MM.1S (cell line): ENCODE measurements around the gene SEPTIN2.

ENCODE experiments used
- DNase-seq: peaks from one replicate; pipeline ENCODE4 v3.0.0-alpha.2; 2015
- H2AFZ ChIP-seq: fragments of 300-600 bp; sonication (generic); 2 replicates; pipeline ENCODE4 v1.6.0; 2016; ENCODE audit warnings: antibody characterized with exemption, low read length
- H3F3A ChIP-seq: fragments of 300-600 bp; sonication (generic); 2 replicates; pipeline ENCODE4 v1.6.1; 2016; ENCODE audit warnings: mild to moderate bottlenecking, antibody characterized with exemption, low read length, moderate library complexity, mixed read lengths; ENCODE audit not compliant: insufficient read depth
- H3K27ac ChIP-seq: fragments of 300-600 bp; sonication (generic); 2 replicates; pipeline ENCODE4 v1.5.1; 2016; ENCODE audit warnings: mild to moderate bottlenecking, low read length
- H3K27me3 ChIP-seq: fragments of 300-600 bp; sonication (generic); replicated peaks from 2 replicates; pipeline ENCODE4 v1.6.0; 2016; ENCODE audit warnings: low read length; ENCODE audit not compliant: insufficient read depth
- H3K36me3 ChIP-seq: fragments of 300-600 bp; sonication (generic); replicated peaks from 2 replicates; pipeline ENCODE4 v1.6.1; 2016; ENCODE audit warnings: mild to moderate bottlenecking, low read length, mixed read lengths; ENCODE audit not compliant: insufficient read depth
- H3K4me1 ChIP-seq: fragments of 300-600 bp; sonication (generic); 2 replicates; pipeline ENCODE4 v1.6.1; 2016; ENCODE audit warnings: low read length, mixed read lengths
- H3K4me2 ChIP-seq: fragments of 300-600 bp; sonication (generic); 2 replicates; pipeline ENCODE4 v1.6.0; 2016; ENCODE audit warnings: low read depth, low read length
- H3K4me3 ChIP-seq: fragments of 300-600 bp; sonication (generic); 2 replicates; pipeline ENCODE4 v1.5.1; 2016; ENCODE audit warnings: low read length, mixed read lengths
- H3K79me2 ChIP-seq: fragments of 300-600 bp; sonication (generic); 2 replicates; pipeline ENCODE4 v1.6.1; 2016; ENCODE audit warnings: mixed run types, low read length, mixed read lengths
- H3K9ac ChIP-seq: fragments of 300-600 bp; sonication (generic); 2 replicates; pipeline ENCODE4 v1.6.1; 2016; ENCODE audit warnings: low read length, mixed read lengths
- H3K9me2 ChIP-seq: fragments of 300-600 bp; sonication (generic); replicated peaks from 2 replicates; pipeline ENCODE4 v1.6.1; 2016; ENCODE audit warnings: mild to moderate bottlenecking, low read length, mixed read lengths; ENCODE audit not compliant: insufficient read depth
- H3K9me3 ChIP-seq: fragments of 300-600 bp; sonication (generic); replicated peaks from 2 replicates; pipeline ENCODE4 v1.6.1; 2016; ENCODE audit warnings: mild to moderate bottlenecking, low read length, mixed read lengths; ENCODE audit not compliant: insufficient read depth
- H4K20me1 ChIP-seq: fragments of 300-600 bp; sonication (generic); 2 replicates; pipeline ENCODE4 v1.6.1; 2016; ENCODE audit warnings: mild to moderate bottlenecking, low read length, moderate library complexity, mixed read lengths; ENCODE audit not compliant: insufficient read depth
- CTCF ChIP-seq: fragments of 300-600 bp; sonication (generic); IDR thresholded peaks from 2 replicates; pipeline ENCODE4 v1.5.1; 2016; ENCODE audit warnings: antibody characterized with exemption, low read length, mixed read lengths
- EZH2 ChIP-seq: fragments of 300-600 bp; sonication (generic); optimal IDR thresholded peaks from 2 replicates; pipeline ENCODE3; 2017; ENCODE audit warnings: low read depth, mild to moderate bottlenecking, antibody characterized with exemption, low read length, mixed read lengths
- EZH2phosphoT487 ChIP-seq: fragments of 300-600 bp; sonication (generic); IDR thresholded peaks from 2 replicates; pipeline ENCODE4 v1.6.1; 2018; ENCODE audit warnings: antibody characterized with exemption, low read length

The SEPTIN2 gene

DNA sequence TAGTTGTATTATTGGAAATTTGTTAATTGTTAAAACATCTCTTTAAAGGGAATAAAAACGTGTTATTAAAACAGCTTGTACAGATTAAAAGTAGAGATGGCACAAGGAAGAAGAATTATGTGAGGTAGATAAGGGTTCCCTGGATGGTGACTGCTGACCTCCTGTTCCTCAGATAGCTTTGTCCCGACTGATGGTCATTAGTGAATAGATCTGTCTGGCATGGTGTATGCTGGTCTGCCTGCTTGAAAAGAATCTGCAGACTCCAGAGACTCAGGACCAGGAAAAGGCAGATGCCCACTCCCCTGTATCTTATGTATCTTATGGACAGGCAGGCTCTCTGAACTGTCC is 34.8 kb downstream of the SEPTIN2 start:
- no peak for DNase-seq
- no peaks in the 10 kb centered on the region for H3K9me3 ChIP-seq
- H3K4me1 ChIP-seq = peaks cover 6% of the 10 kb centered on the region; the same call in 1 of the 2 replicates
- no peaks in the 10 kb centered on the region for H3K9me2 ChIP-seq
- H3K4me3 ChIP-seq = no peak overlapping the region
- TF ChIP-seq CTCF = no peak
- no peak for TF ChIP-seq EZH2
- no peak for TF ChIP-seq EZH2phosphoT487
- H3K36me3 ChIP-seq = no peaks in the 10 kb centered on the region; the same call in 1 of the 2 replicates
- no peak overlapping the region for H3K27ac ChIP-seq
- H4K20me1 ChIP-seq = no peaks in the 10 kb centered on the region
- no peak overlapping the region for H2AFZ ChIP-seq
- peaks cover 9% of the 10 kb centered on the region for H3F3A ChIP-seq
- H3K4me2 ChIP-seq = no peak overlapping the region
- H3K27me3 ChIP-seq = no peaks in the 10 kb centered on the region
- H3K79me2 ChIP-seq = no peaks in the 10 kb centered on the region
- no peak overlapping the region for H3K9ac ChIP-seq

- no peaks in the 10 kb centered on the region for H3K27me3 ChIP-seq
- peaks cover 6% of the 10 kb centered on the region; the same call in 1 of the 2 replicates for H3K4me1 ChIP-seq
- no peaks in the 10 kb centered on the region for H3K9me2 ChIP-seq
- no peaks in the 10 kb centered on the region; the same call in 1 of the 2 replicates for H3K36me3 ChIP-seq
- peaks cover 9% of the 10 kb centered on the region for H3F3A ChIP-seq
- H3K4me3 ChIP-seq = no peak overlapping the region
- H3K79me2 ChIP-seq = no peaks in the 10 kb centered on the region
- H2AFZ ChIP-seq = no peak overlapping the region
- DNase-seq = no peak
- no peak for TF ChIP-seq EZH2phosphoT487
- no peak for TF ChIP-seq EZH2
- TF ChIP-seq CTCF = no peak
- no peak overlapping the region for H3K27ac ChIP-seq
- H4K20me1 ChIP-seq = no peaks in the 10 kb centered on the region
- no peak overlapping the region for H3K4me2 ChIP-seq
- no peak overlapping the region for H3K9ac ChIP-seq
- H3K9me3 ChIP-seq = no peaks in the 10 kb centered on the region
Observed at GRCh38 chr2:241350878-241351639, 35.3 kb downstream of the SEPTIN2 start.

DNA sequence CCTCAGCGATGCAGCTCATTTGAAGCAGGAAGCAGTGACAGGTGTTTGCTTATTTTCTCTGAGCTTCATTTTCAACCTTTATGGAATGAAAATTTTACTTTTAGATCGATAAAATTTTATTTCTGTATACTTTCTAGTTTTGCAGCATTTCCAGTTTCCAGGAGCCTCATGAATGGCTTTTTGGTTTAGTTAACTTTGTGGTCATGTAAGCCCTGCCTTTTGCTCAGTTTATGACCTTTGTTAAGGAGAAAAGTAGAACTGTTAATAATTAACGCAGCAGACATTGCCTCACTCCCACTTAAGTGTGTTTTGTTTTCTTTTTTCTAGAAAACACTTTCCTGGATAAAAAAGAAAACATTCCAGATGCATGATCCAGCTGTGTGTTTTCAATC is 35.9 kb downstream of the SEPTIN2 start:
- Histone ChIP-seq H3K27me3 (no peaks in the 10 kb centered on the region), H3K4me2 (no peak overlapping the region), H3K9me2 (no peaks in the 10 kb centered on the region), H3K9ac (no peak overlapping the region), H3K36me3 (no peaks in the 10 kb centered on the region), H4K20me1 (no peaks in the 10 kb centered on the region), H3F3A (peaks cover 9% of the 10 kb centered on the region), H3K4me3 (no peak overlapping the region), H3K79me2 (peaks cover 5% of the 10 kb centered on the region), H3K4me1 (peaks cover 6% of the 10 kb centered on the region; the same call in 1 of the 2 replicates), H3K27ac (no peak overlapping the region), H3K9me3 (no peaks in the 10 kb centered on the region), H2AFZ (no peak overlapping the region)
- DNase-seq = no peak
- TF ChIP-seq EZH2phosphoT487 (no peak), CTCF (no peak), EZH2 (no peak)
